ENCODE results near the gene STRADA.

The STRADA gene

GRCh38 chr17:63741408-63742173 is at the start of gene STRADA:
STRADA (minus strand) TSS chr17:63741799; CDS start chr17:63728369, 13,430 bp downstream.
- peak; percentile 99 for DNase-seq

DNA sequence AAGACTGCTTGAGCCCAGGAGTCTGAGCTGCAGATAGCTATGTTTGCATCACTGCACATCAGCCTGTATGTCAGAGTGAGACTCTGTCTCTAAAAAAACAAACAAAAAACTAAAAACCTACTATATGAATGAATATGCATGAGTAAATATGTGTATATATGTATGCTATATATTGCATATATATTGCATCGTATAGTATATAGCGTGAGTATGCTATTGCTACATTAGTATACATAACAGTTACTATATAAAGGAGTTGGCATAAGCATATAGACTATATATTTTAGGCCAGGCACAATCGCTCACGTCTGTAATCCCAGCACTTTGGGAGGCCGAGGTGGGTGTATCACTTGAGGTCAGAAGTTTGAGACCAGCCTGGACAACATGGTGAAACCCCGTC is 48.5 kb upstream of the STRADA start:
- DNase-seq: no peak

- DNase-seq: no peak
Observed at GRCh38 chr17:63786971-63787711, 45.5 kb upstream of the STRADA start.

- DNase-seq: no peak
Observed at GRCh38 chr17:63786117-63786516, 44.5 kb upstream of the STRADA start.

- DNase-seq: no peak
Observed at GRCh38 chr17:63785556-63785955, 44.0 kb upstream of the STRADA start.

DNA sequence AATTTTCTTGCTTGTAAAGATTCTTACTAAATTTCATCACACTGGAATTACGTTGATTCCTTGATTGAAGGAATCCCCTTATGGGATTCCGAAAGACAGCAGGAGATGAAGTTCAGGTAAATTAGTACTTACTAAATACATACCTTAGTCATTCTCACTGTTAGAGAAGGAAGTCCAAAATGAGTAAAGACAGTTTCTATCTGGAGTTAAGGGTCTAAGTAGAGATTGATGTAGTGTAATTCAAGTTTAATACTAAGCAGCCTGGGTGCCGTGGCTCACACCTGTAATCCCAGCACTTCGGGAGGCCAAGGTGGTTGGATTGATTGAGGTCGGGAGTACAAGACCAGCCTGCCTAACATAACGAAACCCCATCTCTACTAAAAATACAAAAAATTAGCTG is 41.9 kb upstream of the STRADA start:
- DNase-seq: no peak

- DNase-seq: no peak
Observed at GRCh38 chr17:63780928-63781327, 39.3 kb upstream of the STRADA start.

- DNase-seq: no peak
Observed at GRCh38 chr17:63780507-63780906, 38.9 kb upstream of the STRADA start.

- DNase-seq: no peak
Observed at GRCh38 chr17:63775420-63775819, 33.8 kb upstream of the STRADA start.

DNA sequence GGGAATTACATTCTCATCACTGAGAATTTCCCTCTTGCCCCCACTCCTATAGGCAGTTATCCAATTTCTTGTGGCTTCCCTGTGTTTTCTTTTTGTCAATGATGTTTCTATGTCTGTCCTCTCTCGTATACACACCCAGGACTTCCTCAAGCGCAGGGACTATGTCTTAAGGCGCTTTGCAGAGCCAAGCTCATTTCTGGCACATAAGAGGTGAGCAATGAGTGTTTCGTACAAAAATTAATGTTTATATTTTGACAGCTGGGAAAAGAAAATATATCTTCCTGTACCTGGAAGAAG is 33.3 kb upstream of the STRADA start:
- DNase-seq: peak; percentile 20

- DNase-seq: no peak
Observed at GRCh38 chr17:63774141-63774968, 32.8 kb upstream of the STRADA start, which contains the start of gene DDX42. DDX42 (plus strand) TSS chr17:63774170; CDS start chr17:63787050, 12,880 bp downstream.

- DNase-seq: peak; percentile 99
Observed at GRCh38 chr17:63773272-63774140, 31.9 kb upstream of the STRADA start, which contains the start of gene CCDC47. CCDC47 (minus strand) TSS chr17:63773597; CDS start chr17:63766175, 7,422 bp downstream.

GRCh38 chr17:63772801-63773271 is 31.2 kb upstream of the STRADA start:
- peak; percentile 19 for DNase-seq

DNA sequence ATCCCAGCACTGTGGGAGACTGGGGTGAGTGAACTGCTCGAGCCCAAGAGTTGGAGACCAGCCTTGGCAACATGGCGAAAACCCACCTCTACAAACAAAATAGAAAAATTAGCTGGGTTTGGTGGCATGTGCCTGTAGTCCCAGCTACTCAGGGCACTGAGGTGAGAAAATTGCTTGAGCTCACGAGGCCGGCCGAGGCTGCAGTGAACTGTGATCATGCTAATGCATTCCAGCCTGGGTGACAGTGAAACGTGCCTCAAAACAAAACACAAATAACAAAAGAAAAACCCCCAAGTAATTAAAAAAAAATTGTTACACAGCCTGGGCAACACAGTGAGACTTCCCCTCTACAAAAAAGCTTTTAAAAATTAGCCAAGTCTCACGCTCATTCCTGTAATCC is 26.8 kb upstream of the STRADA start:
- no peak for DNase-seq

GRCh38 chr17:63766754-63767153 is 25.2 kb upstream of the STRADA start:
- DNase-seq: no peak

DNA sequence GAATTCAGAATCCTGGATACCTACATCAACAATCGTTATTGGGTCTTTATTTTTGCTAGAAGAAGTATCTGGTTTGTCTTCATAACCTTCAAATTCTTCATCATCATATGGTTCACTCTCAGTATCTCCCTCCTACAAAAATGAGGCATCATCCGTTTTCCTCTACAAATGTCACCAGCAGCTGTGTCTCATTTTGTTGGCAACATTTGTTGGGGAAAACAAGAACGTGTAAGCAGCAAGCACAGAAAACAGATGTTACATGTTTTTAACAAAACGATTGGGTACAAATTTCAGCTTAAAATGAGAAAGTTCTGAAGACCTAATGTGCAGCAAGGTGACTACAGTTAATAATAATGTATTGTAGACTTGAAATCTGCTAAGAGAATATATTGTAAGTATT is 23.1 kb upstream of the STRADA start:
- no peak for DNase-seq

- no peak for DNase-seq
Observed at GRCh38 chr17:63762161-63763078, 20.8 kb upstream of the STRADA start.

GRCh38 chr17:63760771-63761539 is 19.4 kb upstream of the STRADA start:
- DNase-seq: no peak

DNA sequence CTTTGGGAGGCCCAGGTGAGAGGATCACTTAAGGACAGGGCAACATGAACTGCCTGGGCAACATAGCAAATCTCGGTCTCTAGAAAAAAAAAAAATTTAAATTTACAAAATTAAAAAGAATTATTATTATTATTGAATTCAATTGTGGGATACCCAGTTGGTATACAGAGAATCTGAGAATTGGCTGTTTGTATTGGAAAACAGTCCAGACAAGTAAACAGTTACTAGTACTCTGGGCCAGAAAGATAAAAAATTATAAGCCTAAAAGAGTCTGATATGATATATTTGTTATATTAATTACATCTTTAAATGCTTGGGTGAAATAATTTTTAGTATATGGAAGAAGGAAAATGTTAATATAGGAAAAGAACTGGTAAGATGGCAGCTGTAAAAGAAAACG is 16.8 kb upstream of the STRADA start:
- DNase-seq: no peak

DNA sequence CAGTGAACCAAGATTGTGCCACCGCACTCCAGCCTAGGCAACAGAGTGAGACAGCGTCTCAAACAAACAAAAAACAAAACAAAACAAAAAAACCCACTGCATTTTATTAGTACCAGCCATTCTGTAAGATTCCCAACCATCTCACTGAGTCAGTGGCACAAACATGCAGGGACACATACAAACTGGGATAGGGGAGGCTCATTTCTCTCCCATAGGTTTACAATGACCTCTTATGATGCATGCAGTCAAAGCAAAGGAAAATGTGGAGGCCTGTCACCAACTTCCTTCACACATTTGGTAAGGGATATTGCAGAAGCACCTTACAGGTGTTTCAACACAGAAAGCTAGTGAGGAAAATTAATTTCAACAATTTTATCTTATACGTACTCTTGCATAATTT is 12.4 kb upstream of the STRADA start:
- no peak for DNase-seq

All from RPMI8226 (cell line).